ENCODE results near the gene LRRC4C. TPM values are rescaled to one million over a fixed set of nuclear protein-coding genes. Genes with fewer than 3 reads are reported as not detected.

LRRC4C gene
- total RNA-seq, 4 donors from 2014 or later, result 1.5 to 2.8 (median 1.7) TPM

GRCh38 chr11:40294741-40295140 is 1164.7 kb downstream of the LRRC4C start:
- no peaks in the 10 kb centered on the region for H3K36me3 ChIP-seq
- 57 to 61% methylated on average over 4 to 7 of the region's 9 CpGs for WGBS, 2 donors (ENCODE audit: low coverage in 1 of 2)
- no peak overlapping the region for H3K4me3 ChIP-seq
- TF ChIP-seq CTCF (IDR thresholded peaks at IDR 0.05) (no peak), EP300 (IDR thresholded peaks at IDR 0.05) (no peak), POLR2AphosphoS5 (IDR thresholded peaks at IDR 0.05) (no peak), POLR2A (IDR thresholded peaks at IDR 0.05) (no peak)
- peaks cover 0 to 12% (median 4%) of the 10 kb centered on the region in 3 donors for H3K4me1 ChIP-seq
- H3K9me3 ChIP-seq, result no peaks in the 10 kb centered on the region
- no peak overlapping the region for H3K27ac ChIP-seq
- H3K27me3 ChIP-seq, result peaks cover 45% of the 10 kb centered on the region
- ATAC-seq, result no peak

GRCh38 chr11:40294349-40294735 is 1165.1 kb downstream of the LRRC4C start:
- no peak for ATAC-seq
- H3K27me3 ChIP-seq, result peaks cover 45% of the 10 kb centered on the region
- TF ChIP-seq POLR2A (IDR thresholded peaks at IDR 0.05) (no peak), EP300 (IDR thresholded peaks at IDR 0.05) (no peak), POLR2AphosphoS5 (IDR thresholded peaks at IDR 0.05) (no peak), CTCF (IDR thresholded peaks at IDR 0.05) (no peak)
- H3K36me3 ChIP-seq, result no peaks in the 10 kb centered on the region
- 83% methylated on average over 8 of the region's 13 CpGs; no CpG with 5 or more reads in 1 of the 2 donors for WGBS, 2 donors (ENCODE audit: low coverage in 1 of 2)
- H3K4me3 ChIP-seq, result peak overlapping the region in 1 of 2 donors; percentile 56
- H3K4me1 ChIP-seq, result peaks cover 0 to 12% (median 4%) of the 10 kb centered on the region in 3 donors
- H3K27ac ChIP-seq, result no peak overlapping the region
- H3K9me3 ChIP-seq, result no peaks in the 10 kb centered on the region

- Histone ChIP-seq H3K4me1 (peaks cover 0 to 12% (median 4%) of the 10 kb centered on the region in 3 donors), H3K9me3 (no peaks in the 10 kb centered on the region), H3K27me3 (peaks cover 45% of the 10 kb centered on the region), H3K4me3 (peak overlapping the region; percentile 41 to 56), H3K36me3 (no peaks in the 10 kb centered on the region), H3K27ac (peak overlapping the region in 3 of 4 donors; percentile 52 to 73 (median 69))
- ATAC-seq, result peak; percentile 89
- 1 to 4% methylated on average over 17 to 26 of the region's 27 CpGs for WGBS, 2 donors (ENCODE audit: low coverage in 1 of 2)
- no peak for TF ChIP-seq POLR2AphosphoS5 (IDR thresholded peaks at IDR 0.05)
- TF ChIP-seq EP300 (IDR thresholded peaks at IDR 0.05), result no peak
- TF ChIP-seq CTCF (IDR thresholded peaks at IDR 0.05), result peak; percentile 78 to 90 (median 85)
- TF ChIP-seq POLR2A (IDR thresholded peaks at IDR 0.05), result no peak
Measured at GRCh38 chr11:40293655-40294348, 1165.7 kb downstream of the LRRC4C start.

- ATAC-seq, result no peak
- peaks cover 0 to 12% (median 4%) of the 10 kb centered on the region in 3 donors for H3K4me1 ChIP-seq
- peak overlapping the region; percentile 41 to 56 for H3K4me3 ChIP-seq
- no peaks in the 10 kb centered on the region for H3K36me3 ChIP-seq
- TF ChIP-seq EP300 (IDR thresholded peaks at IDR 0.05) (no peak), POLR2AphosphoS5 (IDR thresholded peaks at IDR 0.05) (no peak), CTCF (IDR thresholded peaks at IDR 0.05) (no peak), POLR2A (IDR thresholded peaks at IDR 0.05) (no peak)
- no peaks in the 10 kb centered on the region for H3K9me3 ChIP-seq
- whole genome bisulfite sequencing, 2 donors (ENCODE audit: low coverage in 1 of 2), result 1 to 6% methylated on average over 19 to 29 of the region's 37 CpGs
- H3K27me3 ChIP-seq, result peaks cover 37% of the 10 kb centered on the region
- peak overlapping the region in 3 of 4 donors; percentile 57 to 73 (median 69) for H3K27ac ChIP-seq
Measured at GRCh38 chr11:40292721-40293508, 1166.5 kb downstream of the LRRC4C start.

Data from gastroesophageal sphincter (tissue), 4 donors.